Measurements from ENCODE around the gene ATAD5.
"Not testable (repeated sequence)": the region's sequence is repeated elsewhere in the genome, so short reads cannot be mapped to it uniquely, and the experiment has no call there.

Gene ATAD5, protein sequence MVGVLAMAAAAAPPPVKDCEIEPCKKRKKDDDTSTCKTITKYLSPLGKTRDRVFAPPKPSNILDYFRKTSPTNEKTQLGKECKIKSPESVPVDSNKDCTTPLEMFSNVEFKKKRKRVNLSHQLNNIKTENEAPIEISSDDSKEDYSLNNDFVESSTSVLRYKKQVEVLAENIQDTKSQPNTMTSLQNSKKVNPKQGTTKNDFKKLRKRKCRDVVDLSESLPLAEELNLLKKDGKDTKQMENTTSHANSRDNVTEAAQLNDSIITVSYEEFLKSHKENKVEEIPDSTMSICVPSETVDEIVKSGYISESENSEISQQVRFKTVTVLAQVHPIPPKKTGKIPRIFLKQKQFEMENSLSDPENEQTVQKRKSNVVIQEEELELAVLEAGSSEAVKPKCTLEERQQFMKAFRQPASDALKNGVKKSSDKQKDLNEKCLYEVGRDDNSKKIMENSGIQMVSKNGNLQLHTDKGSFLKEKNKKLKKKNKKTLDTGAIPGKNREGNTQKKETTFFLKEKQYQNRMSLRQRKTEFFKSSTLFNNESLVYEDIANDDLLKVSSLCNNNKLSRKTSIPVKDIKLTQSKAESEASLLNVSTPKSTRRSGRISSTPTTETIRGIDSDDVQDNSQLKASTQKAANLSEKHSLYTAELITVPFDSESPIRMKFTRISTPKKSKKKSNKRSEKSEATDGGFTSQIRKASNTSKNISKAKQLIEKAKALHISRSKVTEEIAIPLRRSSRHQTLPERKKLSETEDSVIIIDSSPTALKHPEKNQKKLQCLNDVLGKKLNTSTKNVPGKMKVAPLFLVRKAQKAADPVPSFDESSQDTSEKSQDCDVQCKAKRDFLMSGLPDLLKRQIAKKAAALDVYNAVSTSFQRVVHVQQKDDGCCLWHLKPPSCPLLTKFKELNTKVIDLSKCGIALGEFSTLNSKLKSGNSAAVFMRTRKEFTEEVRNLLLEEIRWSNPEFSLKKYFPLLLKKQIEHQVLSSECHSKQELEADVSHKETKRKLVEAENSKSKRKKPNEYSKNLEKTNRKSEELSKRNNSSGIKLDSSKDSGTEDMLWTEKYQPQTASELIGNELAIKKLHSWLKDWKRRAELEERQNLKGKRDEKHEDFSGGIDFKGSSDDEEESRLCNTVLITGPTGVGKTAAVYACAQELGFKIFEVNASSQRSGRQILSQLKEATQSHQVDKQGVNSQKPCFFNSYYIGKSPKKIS (N-terminal part only)

DNA sequence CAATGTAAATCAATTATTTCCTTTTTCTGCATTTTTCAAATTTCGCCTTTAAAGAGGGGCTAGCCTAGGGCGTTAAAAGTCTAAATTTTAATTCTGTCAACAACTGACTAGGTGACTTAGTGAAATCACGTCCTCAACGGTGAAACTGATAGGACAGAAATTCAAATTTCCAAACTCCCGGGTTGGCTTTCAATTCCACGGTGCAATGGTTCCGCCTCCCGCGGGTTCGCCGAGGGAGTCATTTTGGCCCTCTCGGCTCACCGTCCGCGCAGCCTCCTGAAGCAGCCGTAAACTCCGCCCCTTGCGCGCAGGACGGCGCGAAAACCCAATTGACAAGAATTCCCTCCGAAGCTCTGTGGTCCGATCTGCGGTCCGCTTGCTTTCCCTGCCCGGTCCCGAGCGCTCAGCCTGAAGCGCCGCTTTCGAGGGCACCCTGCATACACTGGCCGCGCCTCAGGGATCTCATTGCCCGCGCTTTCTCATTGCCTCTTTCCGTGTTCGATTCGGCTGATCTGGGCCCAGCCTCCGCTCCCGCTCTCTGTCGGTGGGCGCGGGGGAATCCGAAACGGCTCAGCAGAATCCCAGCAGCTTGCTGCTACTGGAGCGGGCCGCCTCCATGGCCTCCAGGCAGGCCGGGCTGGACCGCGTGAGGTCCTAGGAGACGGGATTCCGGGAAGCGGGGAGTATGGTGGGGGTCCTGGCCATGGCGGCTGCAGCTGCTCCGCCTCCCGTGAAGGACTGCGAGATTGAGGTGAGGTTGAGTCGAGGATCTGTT lies at the start of gene ATAD5:
ATAD5 (plus strand) TSS at position 304 of the 775 bp plus-strand sequence; CDS start at position 686, 382 bp downstream.
- peak; percentile 91 for DNase-seq

DNA sequence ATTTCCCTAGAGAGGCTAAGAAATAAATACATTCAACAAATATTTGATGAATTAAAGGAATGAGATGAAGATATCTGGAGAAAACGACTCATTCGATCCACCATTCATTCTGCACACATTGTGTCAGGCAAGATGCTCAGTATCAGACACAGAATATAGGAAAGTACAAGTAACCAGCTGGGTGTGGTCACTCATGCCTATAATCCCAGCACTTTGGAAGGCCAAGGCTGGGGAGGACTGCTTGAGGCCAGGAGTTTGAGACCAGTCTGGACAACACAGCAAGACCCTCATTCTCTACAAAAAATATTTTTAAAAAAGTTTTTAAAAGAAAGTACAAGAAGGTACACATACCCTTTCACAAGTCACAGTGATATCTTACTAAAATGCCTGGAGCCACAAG lies 49.6 kb upstream of the ATAD5 start:
- DNase-seq = peak; percentile 9

- DNase-seq = peak; percentile 54
These were observed 42.8 kb upstream of the ATAD5 start for GRCh38 chr17:30788918-30789317.

DNA sequence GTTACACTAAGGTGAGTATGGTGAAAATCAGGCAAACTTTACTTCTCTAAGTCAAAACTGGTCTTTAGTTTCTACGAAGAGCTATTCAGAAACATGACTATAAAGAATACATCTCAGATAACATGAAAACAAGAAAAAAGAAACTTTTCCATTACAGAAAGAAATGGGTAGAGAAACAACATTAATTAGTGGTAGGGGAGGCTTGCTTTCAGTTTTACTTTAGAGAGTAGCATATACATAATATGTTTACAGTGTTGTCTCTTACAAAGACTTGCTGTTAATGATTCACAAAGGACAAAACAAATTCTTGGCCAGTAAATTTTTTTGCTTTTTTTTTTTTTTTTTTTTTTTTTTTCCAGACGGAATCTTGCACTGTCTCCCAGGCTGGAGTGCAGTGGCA lies 41.5 kb upstream of the ATAD5 start:
- no peak for DNase-seq

GRCh38 chr17:30793282-30793977 lies 38.3 kb upstream of the ATAD5 start:
- no peak for DNase-seq

- no peak for DNase-seq
These were observed 37.4 kb upstream of the ATAD5 start for GRCh38 chr17:30794372-30794771.

DNA sequence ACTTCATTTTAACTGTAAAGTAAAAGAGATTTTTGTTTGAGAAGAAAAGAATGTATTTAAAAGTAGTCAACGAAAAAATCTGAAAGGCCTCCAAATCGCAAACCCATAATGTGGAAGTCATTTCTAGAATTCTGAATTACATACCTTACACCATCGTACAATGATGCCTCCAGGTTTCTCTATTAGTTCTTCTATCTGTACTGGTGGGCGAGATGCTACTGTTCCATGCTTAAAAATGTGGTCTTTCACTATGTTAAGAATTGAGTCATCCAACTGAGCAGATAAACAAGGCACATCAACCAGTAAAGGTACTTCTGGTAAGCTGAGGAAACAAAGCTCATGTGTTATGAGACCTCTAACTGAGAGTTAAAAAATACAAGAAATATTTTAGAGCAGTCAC lies 35.8 kb upstream of the ATAD5 start:
- no peak for DNase-seq

DNA sequence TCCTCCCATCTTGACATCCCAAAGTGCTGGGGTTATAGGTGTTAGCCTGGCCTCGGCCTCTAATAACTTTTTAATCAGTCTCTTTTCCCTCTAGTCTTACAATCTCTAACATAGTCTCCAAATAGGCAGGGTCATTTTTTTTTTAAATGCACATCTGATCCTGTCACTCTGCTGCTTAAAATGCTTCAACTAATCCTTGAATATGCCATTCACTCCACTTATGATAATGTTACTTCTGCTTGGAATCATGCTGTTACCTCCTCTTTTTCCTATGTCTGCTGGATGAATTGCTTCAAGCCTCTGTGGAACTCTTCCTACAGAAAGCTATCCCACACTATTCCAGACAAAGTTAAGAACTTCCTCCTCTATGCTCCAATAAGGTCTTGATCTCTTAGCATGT lies 30.1 kb upstream of the ATAD5 start:
- no peak for DNase-seq

DNA sequence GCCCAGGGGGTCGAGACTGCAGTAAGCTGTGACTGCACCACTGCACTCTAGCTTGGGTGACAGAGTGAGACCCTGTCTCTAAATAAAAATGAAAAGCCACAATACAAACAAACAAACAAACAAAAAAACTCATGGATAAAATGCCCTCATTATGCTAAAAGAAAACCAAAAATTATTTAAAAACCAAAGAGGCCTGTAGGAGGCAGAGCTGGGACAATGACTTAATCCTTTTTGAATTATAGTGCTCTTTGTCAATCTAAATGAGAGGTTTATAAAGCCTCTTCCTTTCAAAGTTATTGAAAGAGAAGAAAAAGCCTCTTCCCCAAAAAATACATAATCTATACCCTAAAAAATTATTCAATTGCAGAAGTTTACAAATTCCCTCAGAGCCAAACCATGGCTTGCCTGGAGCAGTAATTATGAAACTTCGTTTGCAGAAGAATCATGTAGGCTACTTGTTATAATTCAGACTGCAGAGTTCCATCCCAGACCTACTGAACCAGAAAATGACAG lies 25.8 kb upstream of the ATAD5 start:
- DNase-seq = no peak

GRCh38 chr17:30807896-30808295 lies 23.9 kb upstream of the ATAD5 start:
- no peak for DNase-seq

DNA sequence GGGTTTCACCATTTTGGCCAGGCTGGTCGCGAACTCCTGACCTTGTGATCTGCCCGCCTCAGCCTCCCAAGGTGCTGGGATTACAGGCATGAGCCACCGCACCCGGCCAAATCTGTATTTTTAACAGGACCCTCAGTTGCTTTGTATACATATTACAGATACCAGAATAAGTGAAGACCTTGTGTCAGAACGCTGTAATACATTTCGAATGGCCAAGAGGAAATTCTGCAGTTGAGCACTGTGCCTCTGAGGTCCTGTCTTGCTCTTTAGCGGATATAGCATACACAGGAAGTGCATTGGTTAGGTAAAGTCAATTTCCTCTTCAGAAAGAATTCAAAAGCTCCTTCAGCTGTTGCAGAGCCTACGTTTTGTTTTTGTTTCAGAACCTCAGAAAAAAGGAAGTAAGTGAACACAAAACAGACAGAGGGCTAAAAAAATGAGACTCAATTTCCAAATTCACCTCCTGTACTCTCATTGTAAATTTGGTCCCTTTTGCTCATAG lies 22.9 kb upstream of the ATAD5 start:
- DNase-seq = no peak

- DNase-seq = no peak
These were observed 21.9 kb upstream of the ATAD5 start for GRCh38 chr17:30809867-30810266.

DNA sequence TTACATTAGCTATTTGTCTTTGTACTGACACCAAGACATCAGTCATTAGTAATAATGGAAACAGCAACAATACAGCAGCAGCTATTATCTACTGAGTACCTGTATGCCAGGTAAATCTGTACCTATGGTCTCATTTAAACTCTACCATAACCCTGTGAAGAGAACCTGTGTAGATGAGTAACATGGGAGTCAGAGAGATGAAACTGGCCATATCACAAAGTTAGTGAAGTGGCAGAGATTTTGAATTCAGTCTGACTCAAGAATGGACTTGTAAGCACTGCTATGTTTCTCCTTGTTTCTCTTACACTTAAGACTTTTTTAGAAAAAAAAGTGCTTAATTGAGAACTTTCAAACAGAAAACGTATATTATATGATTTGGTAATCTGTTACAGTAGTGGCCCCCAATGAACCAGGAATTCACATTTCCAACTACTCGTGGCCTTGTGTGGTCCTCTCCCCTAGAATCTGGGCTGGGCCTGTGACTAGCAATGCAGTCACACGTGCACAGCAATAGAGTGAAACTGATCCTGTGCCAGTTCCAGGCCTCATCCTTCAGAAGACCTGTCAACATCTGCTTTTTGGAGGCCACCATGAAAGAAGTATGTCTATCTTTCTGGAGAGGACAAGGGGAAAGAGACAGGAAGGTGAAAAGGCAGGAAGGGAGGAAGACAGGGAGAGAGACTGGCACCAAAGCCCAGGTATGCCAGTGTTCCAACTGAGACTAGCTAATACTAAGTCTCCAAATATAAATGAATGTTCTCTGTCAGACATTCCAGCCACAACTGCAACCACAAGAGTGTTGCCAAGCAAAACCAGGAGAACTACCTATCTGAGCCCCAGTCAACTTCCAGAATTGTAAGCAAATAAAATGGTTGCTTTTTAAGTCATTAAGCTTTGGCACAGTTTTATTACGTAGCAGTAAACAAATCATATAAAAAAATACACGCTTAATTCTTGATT lies 19.3 kb upstream of the ATAD5 start:
- DNase-seq = peak; percentile 17

GRCh38 chr17:30814236-30814635 lies 17.5 kb upstream of the ATAD5 start:
- not testable (repeated sequence) for DNase-seq

DNA sequence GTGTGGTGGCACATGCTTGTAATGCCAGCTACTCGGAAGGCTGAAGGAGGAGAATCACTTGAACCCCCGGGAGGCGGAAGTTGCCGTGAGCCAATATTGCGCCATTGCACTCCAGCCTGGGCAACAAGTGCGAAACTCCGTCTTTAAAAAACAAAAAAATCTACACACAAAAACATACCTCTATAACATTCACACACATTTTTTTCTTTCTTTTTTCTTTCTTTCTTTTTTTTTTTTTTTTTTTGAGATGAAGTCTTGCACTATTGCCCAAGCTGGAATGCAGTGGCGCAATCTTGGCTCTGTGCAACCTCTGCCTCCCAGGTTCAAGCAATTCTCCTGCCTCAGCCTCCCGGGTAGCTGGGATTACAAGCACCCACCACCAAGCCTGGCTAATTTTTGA lies 16.9 kb upstream of the ATAD5 start:
- DNase-seq = peak; percentile 12

GRCh38 chr17:30816165-30816564 lies 15.6 kb upstream of the ATAD5 start:
- DNase-seq = no peak

GRCh38 chr17:30819971-30820705 lies 11.6 kb upstream of the ATAD5 start:
- peak; percentile 31 for DNase-seq

GRCh38 chr17:30821871-30822723 lies 9.7 kb upstream of the ATAD5 start:
- no peak for DNase-seq
